Natural killer cell (primary cell): ENCODE measurements around the gene FHIT. TPM values are rescaled to one million over a fixed set of nuclear protein-coding genes. Genes with fewer than 3 reads are reported as not detected.

Source experiments
- ATAC-seq, 3 donors: fragments of 150-1000 bp in 2 of 3; fragments of 200-7000 bp in 1 of 3; cut with Tn5 transposase; 1 replicate in 1 of 3; 2 replicates in 2 of 3; pipeline ENCODE4 v1.10.0; 2021; ENCODE audit warnings: mild to moderate bottlenecking in 2 of 3, moderate library complexity in 2 of 3
- DNase-seq, 2 donors: peaks; one replicate each; pipeline versions ENCODE4 v3.0.0 to v3.0.0-alpha.2; 2013 to 2021; ENCODE audit warnings: mixed read lengths in 1 of 2
- H3K27ac ChIP-seq: one replicate; pipeline ENCODE4 v1.5.1; 2013; ENCODE audit warnings: mild to moderate bottlenecking, low read length
- H3K27me3 ChIP-seq: one replicate; pipeline ENCODE4 v1.6.1; 2013; ENCODE audit warnings: low read length; ENCODE audit not compliant: control insufficient read depth, insufficient read depth
- H3K36me3 ChIP-seq: one replicate; pipeline ENCODE4 v1.6.1; 2013; ENCODE audit warnings: low read length; ENCODE audit not compliant: control insufficient read depth, insufficient read depth
- H3K4me1 ChIP-seq: one replicate; pipeline ENCODE4 v1.6.1; 2013; ENCODE audit warnings: low read length; ENCODE audit not compliant: control insufficient read depth, insufficient read depth
- H3K4me3 ChIP-seq: one replicate; pipeline ENCODE4 v1.5.1; 2013; ENCODE audit warnings: low read length
- H3K9me3 ChIP-seq: one replicate; pipeline ENCODE4 v1.6.1; 2013; ENCODE audit warnings: low read length; ENCODE audit not compliant: control insufficient read depth, insufficient read depth
- H3K27ac Mint-ChIP-seq, 2 donors: one replicate each; pipeline ENCODE4 v1.8.0; 2022; ENCODE audit warnings: mild to moderate bottlenecking in 2 of 2, mixed read lengths in 2 of 2, moderate library complexity in 1 of 2
- H3K27me3 Mint-ChIP-seq, 2 donors: one replicate each; pipeline ENCODE4 v1.8.0; 2022; ENCODE audit warnings: low read depth in 2 of 2, mixed read lengths in 2 of 2
- H3K36me3 Mint-ChIP-seq: one replicate; pipeline ENCODE4 v1.8.0; 2022; ENCODE audit warnings: mixed read lengths
- H3K4me1 Mint-ChIP-seq, 2 donors: one replicate each; pipeline ENCODE4 v1.8.0; 2022; ENCODE audit warnings: mixed read lengths in 2 of 2
- H3K4me3 Mint-ChIP-seq: one replicate; pipeline ENCODE4 v1.8.0; 2022; ENCODE audit warnings: mild to moderate bottlenecking, moderate library complexity, mixed read lengths
- H3K9me3 Mint-ChIP-seq, 2 donors: one replicate each; pipeline ENCODE4 v1.8.0; 2022; ENCODE audit warnings: mixed read lengths in 2 of 2
- CTCF ChIP-seq: fragments of 200-600 bp; IDR thresholded peaks from one replicate; pipeline ENCODE4 v1.8.0; 2022; ENCODE audit warnings: antibody characterized with exemption
- WGBS: methylation state at CpG from one replicate; pipeline ENCODE4 v1.1.7; 2013; ENCODE audit warnings: missing lambda C conversion rate; ENCODE audit not compliant: insufficient coverage; 5-methylcytosine and 5-hydroxymethylcytosine counted together
- intact Hi-C: fragments of 100-400 bp; cut with micrococcal nuclease; formaldehyde crosslinking; loops from one replicate; pipeline ENCODE4 v1.14.2; 2022
- total RNA-seq, 4 donors: library from RNA; stranded (reverse); fragments of 120-200 nt in 1 of 4; gene quantifications; one replicate each; pipeline versions ENCODE4 v1.2.3 to v1.2.4, GENCODE V29; 2013 to 2022

FHIT gene
- total RNA-seq, 3 donors from 2014 or later (not counting 1 experiment from before 2014, with no cell fraction given), result 2.7 to 6.1 (median 3.3) TPM

GRCh38 chr3:59862686-59863085 is 1388.6 kb downstream of the FHIT start:
- no peak overlapping the region for H3K27ac ChIP-seq
- no peaks in the 10 kb centered on the region for H3K27me3 ChIP-seq
- TF ChIP-seq CTCF, result no peak
- Mint-ChIP-seq H3K4me3 (no peak overlapping the region), H3K27me3 (peaks cover 0 to 3% of the 10 kb centered on the region in 2 donors), H3K27ac (no peak overlapping the region), H3K9me3 (no peaks in the 10 kb centered on the region), H3K4me1 (peaks cover 11 to 22% of the 10 kb centered on the region in 2 donors), H3K36me3 (no peaks in the 10 kb centered on the region)
- no peaks in the 10 kb centered on the region for H3K4me1 ChIP-seq
- intact Hi-C loops, result no loop called here
- no peaks in the 10 kb centered on the region for H3K36me3 ChIP-seq
- ATAC-seq (no peak), DNase-seq (no peak)
- WGBS, result 85% methylated on average over 4 of the region's 6 CpGs
- H3K4me3 ChIP-seq, result no peak overlapping the region
- no peaks in the 10 kb centered on the region for H3K9me3 ChIP-seq

DNA sequence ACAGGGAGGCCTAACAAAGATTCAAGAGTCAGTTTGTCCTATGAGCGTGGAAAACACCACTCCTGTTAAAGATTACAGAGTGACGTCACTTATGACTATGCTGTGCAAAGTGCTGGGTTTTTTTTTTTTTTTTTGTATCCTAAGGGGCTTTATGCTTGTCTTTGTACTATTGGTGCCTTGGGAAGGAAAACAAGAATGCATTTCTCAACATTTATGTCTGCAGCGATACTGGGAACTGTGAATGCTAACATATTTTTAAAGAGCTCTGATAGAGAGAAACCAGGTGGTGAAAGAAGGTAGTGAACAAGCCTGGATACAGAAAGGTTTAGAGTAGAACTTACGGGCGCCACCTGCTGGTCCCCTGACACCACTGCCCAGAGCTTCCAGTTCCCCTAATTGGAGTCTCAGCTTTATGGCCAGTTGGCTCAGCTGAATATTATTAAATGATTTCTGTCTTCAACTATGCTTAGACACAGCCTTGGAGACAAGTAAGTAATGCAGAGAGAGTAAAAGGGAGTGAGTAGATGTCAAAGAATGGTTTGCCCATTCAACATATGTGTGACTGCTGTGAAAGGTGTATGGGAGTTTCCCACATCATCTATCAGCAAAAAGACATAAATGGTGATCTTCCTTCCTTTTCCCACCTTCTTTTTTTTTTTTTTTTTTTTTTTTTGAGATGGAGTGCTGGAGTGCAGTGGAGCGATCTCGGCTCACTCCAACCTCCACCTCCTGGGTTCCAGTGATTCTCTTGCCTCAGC is 1393.5 kb downstream of the FHIT start:
- Mint-ChIP-seq H3K9me3 (no peaks in the 10 kb centered on the region), H3K36me3 (no peaks in the 10 kb centered on the region), H3K27ac (no peak overlapping the region), H3K27me3 (no peaks in the 10 kb centered on the region), H3K4me3 (peak overlapping the region; percentile 61), H3K4me1 (peaks cover 5 to 10% of the 10 kb centered on the region in 2 donors)
- Histone ChIP-seq H3K36me3 (no peaks in the 10 kb centered on the region), H3K4me1 (no peaks in the 10 kb centered on the region), H3K9me3 (no peaks in the 10 kb centered on the region), H3K4me3 (no peak overlapping the region), H3K27me3 (no peaks in the 10 kb centered on the region), H3K27ac (no peak overlapping the region)
- peak; percentile 83 to 99 (median 96) for ATAC-seq
- peak; percentile 90 for TF ChIP-seq CTCF
- WGBS, result 44% methylated on average over 7 of the region's 7 CpGs
- intact Hi-C loops, result loop anchor here (1.0 to 2.0 kb wide), 3 partner anchors 282 to 645 kb away; no protein-coding TSS in a partner anchor
- peak; percentile 65 to 86 for DNase-seq

- Histone ChIP-seq H3K4me1 (no peaks in the 10 kb centered on the region), H3K36me3 (no peaks in the 10 kb centered on the region), H3K27me3 (no peaks in the 10 kb centered on the region), H3K27ac (no peak overlapping the region), H3K4me3 (no peak overlapping the region), H3K9me3 (no peaks in the 10 kb centered on the region)
- H3K27me3 Mint-ChIP-seq, result no peaks in the 10 kb centered on the region
- TF ChIP-seq CTCF, result no peak
- ATAC-seq, result no peak
- H3K4me1 Mint-ChIP-seq, result peaks cover 5 to 10% of the 10 kb centered on the region in 2 donors
- intact Hi-C loops, result loop anchor here (1.0 to 2.0 kb wide), 3 partner anchors 282 to 645 kb away; no protein-coding TSS in a partner anchor
- no peaks in the 10 kb centered on the region for H3K36me3 Mint-ChIP-seq
- no peak overlapping the region for H3K27ac Mint-ChIP-seq
- whole genome bisulfite sequencing, result 83% methylated on average over 6 of the region's 7 CpGs
- no peak for DNase-seq
- H3K4me3 Mint-ChIP-seq, result no peak overlapping the region
- no peaks in the 10 kb centered on the region for H3K9me3 Mint-ChIP-seq
Observed at GRCh38 chr3:59856934-59857460, 1394.3 kb downstream of the FHIT start.
